Esophagus squamous epithelium (tissue), 4 donors: ENCODE data around the gene CEP350.

Experiments
- CTCF ChIP-seq, 6 experiments: fragments of 450-650 bp in 4 of 6; fragments of 200-600 bp in 2 of 6; sonication (generic) in 2 of 6; IDR thresholded peaks; one replicate each; pipeline ENCODE4 v1.5.1; 2016 to 2019; ENCODE audit warnings: antibody characterized with exemption in 6 of 6, mild to moderate bottlenecking in 4 of 6, moderate library complexity in 4 of 6
- POLR2A ChIP-seq, 4 donors: fragments of 450-650 bp; IDR thresholded peaks; one replicate each; pipeline ENCODE4 v1.6.1; 2017; ENCODE audit warnings: antibody characterized with exemption in 4 of 4, mild to moderate bottlenecking in 4 of 4, moderate library complexity in 3 of 4

- TF ChIP-seq CTCF (IDR thresholded peaks at IDR 0.05) (no peak), POLR2A (IDR thresholded peaks at IDR 0.05) (no peak)
Measured at GRCh38 chr1:180114396-180114945, 159.9 kb downstream of the CEP350 start.
